Keratinocyte (primary cell): ENCODE results near the gene SCYGR7.

ENCODE experiments used
- CTCF ChIP-seq, 3 experiments: IDR thresholded peaks in 1 of 3; conservative IDR thresholded peaks in 1 of 3; optimal IDR thresholded peaks in 1 of 3; 2 replicates in 2 of 3; 3 replicates in 1 of 3; pipeline versions ENCODE3 to v1.5.1; 2011; ENCODE audit warnings: low read length in 3 of 3, mild to moderate bottlenecking in 3 of 3, moderate library complexity in 2 of 3, control low read depth in 1 of 3, inconsistent platforms in 1 of 3; ENCODE audit not compliant: insufficient read depth in 2 of 3; ENCODE audit errors: extremely low read depth in 1 of 3
- EZH2 ChIP-seq: IDR thresholded peaks from one replicate; pipeline ENCODE4 v1.6.1; 2012; ENCODE audit warnings: inconsistent platforms, mild to moderate bottlenecking, low read length, moderate library complexity

GRCh38 chr2:227716501-227716900, 11.6 kb upstream of the SCYGR7 start:
- no peak for TF ChIP-seq CTCF (optimal IDR thresholded peaks at IDR 0.05 in 1 of 3, IDR thresholded peaks at IDR 0.05 in 1 of 3, conservative IDR thresholded peaks at IDR 0.05 in 1 of 3; ENCODE audit: extremely low read depth in 1 of 3, insufficient read depth in 2 of 3, low read length in 3 of 3)
- TF ChIP-seq EZH2: no peak
